ENCODE data around the gene MYD88.
A peak's percentile ranks its signal among the peaks of the same experiment; 100 is the strongest.
"Not testable (repeated sequence)": the region's sequence is repeated elsewhere in the genome, so short reads cannot be mapped to it uniquely, and the experiment has no call there.

MYD88 gene

GRCh38 chr3:38127611-38128302 lies 10.7 kb upstream of the MYD88 start:
- no peak for DNase-seq

- DNase-seq = no peak
These were observed 10.2 kb upstream of the MYD88 start for GRCh38 chr3:38128303-38128655.

- no peak for DNase-seq
These were observed 9.4 kb upstream of the MYD88 start for GRCh38 chr3:38129058-38129457.

- DNase-seq = no peak
These were observed 7.8 kb upstream of the MYD88 start for GRCh38 chr3:38130631-38131065.

GRCh38 chr3:38131621-38132369 lies 6.7 kb upstream of the MYD88 start:
- DNase-seq = peak; percentile 26 to 31

DNA sequence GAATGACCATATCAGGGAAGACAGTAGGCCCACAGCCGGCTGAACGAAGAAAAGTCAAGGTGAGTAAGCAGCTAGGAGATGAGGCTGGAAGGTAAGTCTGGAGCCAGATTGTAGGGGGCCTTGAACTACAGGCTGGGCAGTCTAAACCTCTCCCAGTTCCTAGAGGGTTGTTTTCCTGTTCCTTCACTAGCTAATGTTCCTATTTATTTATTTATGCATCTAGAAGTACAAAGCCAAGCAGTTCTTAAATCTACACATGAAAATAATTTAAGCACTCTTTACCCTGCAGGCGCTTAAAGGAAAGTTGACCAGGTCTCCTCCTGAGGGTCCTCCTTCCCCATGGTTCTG lies 5.3 kb upstream of the MYD88 start:
- DNase-seq = no peak

DNA sequence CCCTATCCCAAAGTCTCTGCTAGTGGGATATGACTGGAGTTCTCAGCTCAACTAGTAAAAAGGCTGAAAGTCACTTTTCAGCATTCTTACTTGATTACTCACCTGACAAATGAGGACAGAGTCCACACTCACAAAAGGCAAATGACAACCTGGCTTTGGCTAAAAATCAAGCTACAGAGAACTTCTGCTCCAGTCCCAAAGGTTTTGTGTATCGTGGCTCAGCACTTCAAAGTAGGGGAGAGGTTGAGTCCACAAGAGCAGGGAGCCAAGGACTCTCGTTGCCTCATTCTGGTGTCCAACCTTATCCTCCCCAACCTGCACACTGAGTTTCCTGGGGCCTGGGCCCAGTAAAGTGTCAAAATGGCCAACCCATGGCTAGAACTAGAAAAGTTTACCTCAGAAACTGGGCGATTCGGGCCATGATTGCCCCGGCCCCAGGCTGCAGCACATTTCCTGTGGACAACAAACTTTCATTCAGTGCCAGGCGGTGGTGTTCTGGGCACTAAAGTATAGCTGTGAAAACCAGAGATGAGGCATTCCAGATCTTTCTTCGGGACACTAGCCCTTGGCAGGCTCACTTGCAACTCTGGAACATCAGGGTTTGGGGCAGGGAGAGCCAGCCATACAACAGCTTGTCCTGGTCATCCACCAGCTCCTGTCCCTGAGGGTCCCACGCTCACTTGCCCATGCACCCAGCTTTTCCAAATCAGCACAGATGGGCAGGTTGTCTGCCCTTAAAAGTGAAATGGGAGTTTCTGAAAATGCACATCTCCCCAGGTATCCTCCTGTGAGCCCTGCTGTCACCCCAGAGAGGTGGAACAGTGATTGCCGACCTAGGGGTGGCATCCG lies 4.7 kb upstream of the MYD88 start:
- DNase-seq = no peak

DNA sequence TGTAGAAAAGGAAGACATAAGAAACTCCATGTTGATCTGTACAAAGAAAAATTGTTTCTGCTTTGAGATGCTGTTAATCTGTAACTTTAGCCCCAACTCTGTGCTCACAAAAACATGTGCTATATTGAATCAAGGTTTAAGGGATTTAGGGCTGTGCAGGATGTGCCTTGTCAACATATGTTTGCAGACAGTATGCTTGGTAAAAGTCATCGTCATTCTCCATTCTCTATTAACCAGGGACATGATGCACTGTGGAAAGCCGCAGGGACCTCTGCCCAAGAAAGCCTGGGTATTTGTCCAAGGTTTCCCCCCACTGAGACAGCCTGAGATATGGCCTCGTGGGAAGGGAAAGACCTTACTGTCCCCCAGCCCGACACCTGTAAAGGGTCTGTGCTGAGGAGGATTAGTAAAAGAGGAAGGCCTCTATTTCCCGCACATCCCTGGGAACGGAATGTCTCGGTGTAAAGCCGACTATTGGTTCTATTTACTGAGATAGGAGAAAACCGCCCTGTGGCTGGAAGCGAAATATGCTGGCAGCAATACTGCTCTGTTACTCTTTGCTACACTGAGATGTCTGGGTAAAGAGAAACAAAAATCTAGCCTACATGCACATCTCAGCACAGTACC lies 3.8 kb upstream of the MYD88 start:
- not testable (repeated sequence) for DNase-seq

- DNase-seq = not testable (repeated sequence)
These were observed 2.7 kb upstream of the MYD88 start for GRCh38 chr3:38135621-38136277.

DNA sequence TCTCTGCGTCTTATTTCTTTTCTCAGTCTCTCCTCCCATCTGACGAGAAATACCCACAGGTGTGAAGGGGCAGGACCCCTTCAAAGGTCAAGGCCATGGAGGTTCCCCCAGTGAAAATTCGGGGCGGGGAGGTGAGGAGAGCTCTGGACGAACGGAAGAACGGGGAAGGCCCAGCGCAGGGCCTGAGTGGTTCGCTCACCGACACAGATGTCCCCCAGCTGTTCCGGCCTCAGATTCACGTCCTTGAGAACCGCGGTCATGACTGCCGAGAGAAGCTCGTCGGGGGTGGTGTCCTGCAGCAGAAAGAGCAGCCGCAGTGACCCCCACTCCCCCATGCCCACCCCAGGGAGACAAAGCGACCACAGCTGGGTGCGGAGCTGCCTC lies 2.1 kb upstream of the MYD88 start:
- no peak for DNase-seq

GRCh38 chr3:38136777-38137614 lies 1.5 kb upstream of the MYD88 start, which contains the start of gene ACAA1:
Gene ACAA1, minus strand, starts transcription at chr3:38137127. Its CDS starts 92 bp downstream, at chr3:38137035.
- DNase-seq = peak; percentile 96 to 97

DNA sequence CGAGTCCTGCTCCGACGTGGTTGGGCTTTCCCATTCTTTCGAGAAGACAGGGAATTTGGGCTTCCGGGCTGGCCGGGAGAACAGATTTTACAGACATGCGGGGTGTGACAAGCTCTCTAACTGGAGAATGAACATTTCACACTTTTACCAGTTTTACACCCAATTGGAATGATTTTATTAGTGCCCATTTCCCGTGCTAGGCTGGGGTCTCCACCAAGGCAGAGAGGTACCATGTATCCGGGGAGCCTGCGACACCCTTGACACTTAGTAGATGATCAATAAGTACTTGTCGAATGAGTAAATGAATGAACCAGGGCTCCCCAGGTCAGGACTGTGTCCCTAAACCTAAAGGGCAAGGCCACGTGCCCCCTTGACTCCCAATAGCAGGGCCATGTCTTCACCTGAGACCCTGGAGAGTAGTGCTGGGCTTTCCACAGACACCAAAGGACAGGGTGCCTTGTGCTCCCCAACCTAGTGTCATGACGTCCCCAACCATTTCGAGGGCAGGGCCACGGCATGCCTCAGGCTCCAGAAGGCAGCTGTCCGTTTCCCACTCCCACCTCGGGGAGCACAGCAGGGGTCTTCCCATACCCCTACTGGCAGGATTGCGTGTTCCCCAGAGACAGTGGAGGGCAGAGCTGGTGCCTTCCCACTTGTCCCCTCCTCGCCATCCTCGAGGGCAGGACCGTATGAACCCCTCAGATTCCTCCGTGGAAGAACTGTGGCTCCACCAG lies 679 bp upstream of the MYD88 start:
- DNase-seq = peak in 1 of 2 experiments; percentile 6

DNA sequence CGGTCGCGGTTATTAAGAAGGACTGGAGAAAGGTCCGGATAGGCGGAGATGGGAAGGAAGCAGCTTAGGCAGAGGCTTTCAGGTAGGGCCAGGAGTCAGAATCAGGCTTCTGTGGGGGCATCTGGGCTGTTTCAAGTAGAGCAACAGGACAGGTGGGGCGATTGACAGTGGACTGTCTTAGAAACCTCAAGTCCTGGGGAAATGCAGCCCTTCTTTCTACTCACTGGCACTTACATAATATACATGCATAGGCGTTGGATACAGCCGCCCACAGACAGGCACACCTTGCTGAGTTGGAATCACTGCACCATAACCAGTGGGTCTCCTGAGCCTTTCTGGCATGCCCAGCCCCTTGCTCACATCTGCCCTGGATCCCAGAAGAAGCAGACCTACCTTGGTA lies 730 bp downstream of the MYD88 start:
- no peak for DNase-seq

DNA sequence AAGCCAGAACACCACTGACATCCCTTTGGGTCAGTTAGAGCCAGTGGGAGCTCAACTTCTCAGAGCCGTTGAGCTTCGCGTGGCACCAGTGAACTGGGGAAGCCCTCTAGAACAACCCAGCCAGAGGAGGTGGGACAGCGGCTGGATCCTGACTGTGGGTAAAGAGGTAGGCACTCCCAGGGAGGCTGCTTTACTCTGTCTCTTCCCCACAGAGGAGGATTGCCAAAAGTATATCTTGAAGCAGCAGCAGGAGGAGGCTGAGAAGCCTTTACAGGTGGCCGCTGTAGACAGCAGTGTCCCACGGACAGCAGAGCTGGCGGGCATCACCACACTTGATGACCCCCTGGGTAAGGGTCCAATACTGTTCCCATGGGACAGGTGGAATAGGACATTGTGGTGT lies 1.2 kb downstream of the MYD88 start:
- no peak for DNase-seq

DNA sequence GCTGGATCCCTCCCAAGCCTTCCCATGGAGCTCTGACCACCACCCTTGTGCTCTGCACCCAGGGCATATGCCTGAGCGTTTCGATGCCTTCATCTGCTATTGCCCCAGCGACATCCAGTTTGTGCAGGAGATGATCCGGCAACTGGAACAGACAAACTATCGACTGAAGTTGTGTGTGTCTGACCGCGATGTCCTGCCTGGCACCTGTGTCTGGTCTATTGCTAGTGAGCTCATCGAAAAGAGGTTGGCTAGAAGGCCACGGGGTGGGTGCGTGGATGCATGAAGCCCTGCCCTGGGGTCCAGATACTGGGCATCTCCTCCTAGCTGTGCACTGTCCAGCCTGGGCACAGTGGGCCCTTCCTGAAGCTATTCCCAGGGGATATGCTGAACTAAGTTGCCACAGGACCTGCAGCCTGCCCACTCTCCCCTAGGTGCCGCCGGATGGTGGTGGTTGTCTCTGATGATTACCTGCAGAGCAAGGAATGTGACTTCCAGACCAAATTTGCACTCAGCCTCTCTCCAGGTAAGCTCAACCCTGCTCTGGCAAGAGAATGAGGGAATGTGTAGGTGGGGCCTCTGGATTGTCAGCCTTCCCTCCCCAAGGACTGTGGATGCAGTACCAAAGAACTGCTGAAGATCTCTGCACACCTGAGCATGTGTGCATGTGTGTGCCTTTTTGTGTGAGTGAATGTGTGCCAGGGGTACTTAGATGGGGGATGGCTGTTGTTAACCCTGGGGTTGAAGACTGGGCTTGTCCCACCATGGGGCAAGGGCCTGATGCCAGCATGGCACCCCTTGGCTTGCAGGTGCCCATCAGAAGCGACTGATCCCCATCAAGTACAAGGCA lies 2.1 kb downstream of the MYD88 start:
- DNase-seq = no peak

GRCh38 chr3:38141173-38141951 lies 2.9 kb downstream of the MYD88 start:
- no peak for DNase-seq

- DNase-seq = no peak
These were observed 3.5 kb downstream of the MYD88 start for GRCh38 chr3:38141952-38142273.

GRCh38 chr3:38142959-38143358 lies 4.5 kb downstream of the MYD88 start:
- DNase-seq = no peak

DNA sequence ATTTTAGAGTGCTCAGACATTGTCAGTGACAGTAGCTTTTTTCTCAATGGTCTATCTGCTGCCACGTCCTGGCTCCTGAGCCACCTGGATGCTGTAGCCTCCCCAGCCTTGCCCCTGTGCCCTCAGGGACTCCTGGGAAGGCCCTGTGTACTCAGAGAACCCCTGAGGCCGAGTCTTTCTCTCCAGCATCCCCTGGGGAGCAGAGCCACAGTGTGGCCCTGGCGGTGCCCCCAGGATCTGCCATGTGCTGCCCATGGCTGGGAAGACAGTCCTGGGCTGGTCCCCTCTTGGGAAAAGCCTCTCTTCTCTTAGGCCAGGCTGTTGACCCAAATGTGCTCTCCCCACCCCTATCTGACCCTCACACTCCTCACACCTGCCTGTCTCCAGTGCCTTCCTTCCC lies 5.0 kb downstream of the MYD88 start:
- DNase-seq = no peak
